Osteoblast (primary cell): ENCODE results near the gene MTRF1. TPM values are rescaled to one million over a fixed set of nuclear protein-coding genes. Genes with fewer than 3 reads are reported as not detected.

Experiments used
- DNase-seq: peaks from one replicate; pipeline ENCODE4 v3.0.0; 2011; ENCODE audit warnings: low spot score, mixed read lengths; ENCODE audit not compliant: insufficient read length; ENCODE audit errors: missing footprints
- H2AFZ ChIP-seq: 2 replicates; pipeline ENCODE4 v1.6.0; 2011; ENCODE audit warnings: mild to moderate bottlenecking, low read length
- H3K27ac ChIP-seq: 2 replicates; pipeline ENCODE4 v1.5.1; 2011; ENCODE audit warnings: mild to moderate bottlenecking, low read depth, low read length, moderate library complexity
- H3K27me3 ChIP-seq: 2 replicates; pipeline ENCODE4 v1.6.0; 2012; ENCODE audit warnings: mild to moderate bottlenecking, control low read depth, inconsistent platforms, low read length, moderate library complexity; ENCODE audit not compliant: insufficient read depth
- H3K36me3 ChIP-seq: 2 replicates; pipeline ENCODE4 v1.5.1; 2011; ENCODE audit warnings: mild to moderate bottlenecking, low read length, control low read depth, moderate library complexity; ENCODE audit not compliant: insufficient read depth
- H3K4me1 ChIP-seq: 2 replicates; pipeline ENCODE4 v1.5.1; 2011; ENCODE audit warnings: mild to moderate bottlenecking, low read length, control low read depth, moderate library complexity; ENCODE audit not compliant: insufficient read depth
- H3K4me2 ChIP-seq: 2 replicates; pipeline ENCODE4 v1.6.0; 2011; ENCODE audit warnings: mild to moderate bottlenecking, low read length; ENCODE audit not compliant: insufficient read depth
- H3K4me3 ChIP-seq: fragments of 200-600 bp; sonication (generic); 3 replicates; pipeline ENCODE4 v1.5.1; 2012; ENCODE audit warnings: mild to moderate bottlenecking, low read length, inconsistent platforms; ENCODE audit not compliant: insufficient read depth
- H3K79me2 ChIP-seq: 2 replicates; pipeline ENCODE4 v1.6.0; 2012; ENCODE audit warnings: mild to moderate bottlenecking, low read length, control low read depth, inconsistent platforms; ENCODE audit not compliant: insufficient read depth
- H3K9me3 ChIP-seq: 2 replicates; pipeline ENCODE4 v1.5.1; 2011; ENCODE audit warnings: low read depth, low read length, control low read depth
- H4K20me1 ChIP-seq: 2 replicates; pipeline ENCODE4 v1.6.0; 2012; ENCODE audit warnings: mild to moderate bottlenecking, low read length, control low read depth; ENCODE audit not compliant: insufficient read depth
- CTCF ChIP-seq: IDR thresholded peaks from 2 replicates; pipeline ENCODE4 v1.5.1; 2011; ENCODE audit warnings: mild to moderate bottlenecking, low read depth, low read length, moderate library complexity; ENCODE audit errors: extremely low read depth
- total RNA-seq: library from RNA; depleted of rRNA; stranded (reverse); fragments of >200 nt; gene quantifications from 2 replicates; pipeline ENCODE4 v1.2.3, GENCODE V29; 2012

Gene MTRF1
- total RNA-seq, 1 donor, result 6.9 TPM

DNA sequence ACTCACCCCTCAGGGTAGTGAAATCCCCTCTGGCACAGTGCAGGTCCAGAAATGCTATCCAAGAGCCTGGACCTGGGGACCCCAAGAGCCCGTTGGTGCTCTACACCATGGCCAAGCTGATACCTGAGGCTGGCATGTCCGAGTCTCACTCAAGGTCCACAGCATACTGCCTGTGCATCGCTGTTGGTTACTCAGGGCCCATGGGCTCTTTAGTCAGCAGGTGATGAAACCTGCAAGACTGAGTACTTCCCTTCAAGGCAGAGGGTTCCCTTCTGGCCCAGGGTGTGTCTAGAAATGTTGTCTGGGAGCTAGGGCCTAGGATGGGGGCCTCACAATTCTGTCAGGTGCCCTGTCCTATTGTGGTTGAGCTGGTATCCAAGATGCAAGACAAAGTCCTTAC lies 49.5 kb downstream of the MTRF1 start:
- H3K4me2 ChIP-seq, result no peak overlapping the region
- no peaks in the 10 kb centered on the region for H4K20me1 ChIP-seq
- H3K9me3 ChIP-seq, result no peaks in the 10 kb centered on the region
- DNase-seq, result no peak
- H3K4me3 ChIP-seq, result no peak overlapping the region
- no peaks in the 10 kb centered on the region for H3K36me3 ChIP-seq
- H3K79me2 ChIP-seq, result no peaks in the 10 kb centered on the region
- H2AFZ ChIP-seq, result no peak overlapping the region
- H3K27ac ChIP-seq, result no peak overlapping the region
- H3K27me3 ChIP-seq, result no peaks in the 10 kb centered on the region
- no peak for TF ChIP-seq CTCF
- H3K4me1 ChIP-seq, result peaks cover 8% of the 10 kb centered on the region

GRCh38 chr13:41213316-41213715 lies 50.1 kb downstream of the MTRF1 start:
- H4K20me1 ChIP-seq, result no peaks in the 10 kb centered on the region
- H3K36me3 ChIP-seq, result no peaks in the 10 kb centered on the region
- H3K4me1 ChIP-seq, result peaks cover 8% of the 10 kb centered on the region
- H3K27me3 ChIP-seq, result no peaks in the 10 kb centered on the region
- no peak for TF ChIP-seq CTCF
- no peak for DNase-seq
- no peak overlapping the region for H3K4me3 ChIP-seq
- H3K27ac ChIP-seq, result no peak overlapping the region
- no peaks in the 10 kb centered on the region for H3K79me2 ChIP-seq
- H3K4me2 ChIP-seq, result no peak overlapping the region
- H3K9me3 ChIP-seq, result no peaks in the 10 kb centered on the region
- H2AFZ ChIP-seq, result no peak overlapping the region

- H2AFZ ChIP-seq, result no peak overlapping the region
- no peak for DNase-seq
- no peak for TF ChIP-seq CTCF
- no peaks in the 10 kb centered on the region for H3K79me2 ChIP-seq
- peaks cover 8% of the 10 kb centered on the region for H3K4me1 ChIP-seq
- no peaks in the 10 kb centered on the region for H3K36me3 ChIP-seq
- no peak overlapping the region for H3K4me3 ChIP-seq
- no peak overlapping the region for H3K4me2 ChIP-seq
- H4K20me1 ChIP-seq, result no peaks in the 10 kb centered on the region
- H3K9me3 ChIP-seq, result no peaks in the 10 kb centered on the region
- no peak overlapping the region for H3K27ac ChIP-seq
- H3K27me3 ChIP-seq, result no peaks in the 10 kb centered on the region
Observed at GRCh38 chr13:41212881-41213280, 50.5 kb downstream of the MTRF1 start.

- no peak for DNase-seq
Observed at GRCh38 chr13:41211062-41211461, 52.3 kb downstream of the MTRF1 start.

More at GRCh38 chr13:41211062-41211461, 52.3 kb downstream of the MTRF1 start:
- H3K4me3 ChIP-seq, result no peak overlapping the region
- H3K27ac ChIP-seq, result no peak overlapping the region
- no peak for TF ChIP-seq CTCF
- H2AFZ ChIP-seq, result no peak overlapping the region
- no peaks in the 10 kb centered on the region for H3K79me2 ChIP-seq
- no peak overlapping the region for H3K4me2 ChIP-seq
- H3K9me3 ChIP-seq, result no peaks in the 10 kb centered on the region
- no peaks in the 10 kb centered on the region for H4K20me1 ChIP-seq
- H3K27me3 ChIP-seq, result no peaks in the 10 kb centered on the region
- H3K36me3 ChIP-seq, result no peaks in the 10 kb centered on the region
- H3K4me1 ChIP-seq, result peaks cover 3% of the 10 kb centered on the region
